GM20431 (cell line): Measurements from ENCODE around the gene EGFL7.

ENCODE experiments used
- in situ Hi-C: fragments of 300-500 bp; cut with MseI, MboI; formaldehyde crosslinking; loops from one replicate; pipeline ENCODE4 v1.15.0; 2020; ENCODE audit warnings: low sequenced_read_pairs; ENCODE audit not compliant: unreplicated experiment

EGFL7 gene

DNA sequence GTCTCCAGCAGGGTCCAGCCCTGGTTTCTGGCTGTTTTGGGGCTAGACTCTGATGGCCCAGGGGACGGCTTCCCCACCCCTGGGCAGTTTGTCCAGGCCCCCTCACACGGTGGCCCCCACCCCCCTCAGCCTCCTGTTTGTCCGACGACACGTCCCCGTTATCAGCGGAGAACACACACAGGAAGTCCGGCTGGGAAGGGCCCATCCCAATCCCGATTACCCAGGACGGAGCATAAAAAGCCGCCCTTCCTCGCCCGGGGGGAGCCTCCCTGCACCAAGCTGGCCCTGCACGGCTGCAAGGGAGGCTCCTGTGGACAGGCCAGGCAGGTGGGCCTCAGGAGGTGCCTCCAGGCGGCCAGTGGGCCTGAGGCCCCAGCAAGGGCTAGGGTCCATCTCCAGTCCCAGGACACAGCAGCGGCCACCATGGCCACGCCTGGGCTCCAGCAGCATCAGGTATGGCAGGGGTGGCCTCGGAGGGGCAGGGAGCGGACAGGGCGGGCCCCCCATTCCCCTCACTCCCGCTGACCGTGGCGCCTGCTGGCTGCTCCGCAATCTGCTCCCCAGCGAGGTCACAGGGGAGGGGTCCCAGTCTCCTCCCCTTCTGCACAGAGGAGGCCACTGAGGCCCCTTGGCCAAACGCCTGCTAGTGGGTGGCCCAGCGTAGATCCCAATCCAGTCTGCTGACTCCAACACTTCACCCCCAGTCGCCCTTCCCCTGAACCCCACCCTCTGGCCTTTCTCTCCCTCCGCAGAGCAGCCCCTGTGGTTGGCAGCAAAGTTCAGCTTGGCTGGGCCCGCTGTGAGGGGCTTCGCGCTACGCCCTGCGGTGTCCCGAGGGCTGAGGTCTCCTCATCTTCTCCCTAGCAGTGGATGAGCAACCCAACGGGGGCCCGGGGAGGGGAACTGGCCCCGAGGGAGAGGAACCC lies at the start of gene EGFL7:
EGFL7 (plus strand) TSS at position 261 of the 926 bp plus-strand sequence. CDS start 5,367 bp downstream, outside the sequence.
- in situ Hi-C loops = no loop called here

DNA sequence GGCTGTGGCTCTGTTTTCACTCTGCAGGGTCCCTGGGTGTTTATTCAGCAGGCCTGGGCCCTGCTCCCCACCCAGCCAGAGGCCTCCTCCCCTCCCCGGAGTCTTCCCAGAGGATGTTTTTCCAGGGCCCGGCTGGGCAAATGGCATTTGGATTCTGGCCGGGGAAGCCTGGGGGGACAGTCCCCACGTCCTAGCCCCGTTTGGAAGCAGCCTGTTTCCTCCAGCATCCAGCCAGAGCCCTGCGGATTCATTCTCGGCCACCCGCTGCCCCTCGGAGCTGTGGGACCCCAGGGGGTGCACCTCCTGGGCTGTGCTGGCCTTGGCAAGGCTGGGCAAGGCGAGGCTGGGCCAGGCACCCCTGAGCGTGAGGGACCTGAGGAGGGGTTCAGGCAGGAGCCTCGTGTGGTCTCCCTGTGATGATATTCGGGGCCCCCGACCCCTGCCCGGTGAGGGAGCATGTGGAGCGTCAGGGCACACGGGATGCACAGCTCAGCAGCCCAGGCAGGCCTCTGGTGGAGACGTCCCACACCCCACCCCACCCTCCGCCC lies 48.8 kb upstream of the EGFL7 start:
- in situ Hi-C loops = no loop called here

DNA sequence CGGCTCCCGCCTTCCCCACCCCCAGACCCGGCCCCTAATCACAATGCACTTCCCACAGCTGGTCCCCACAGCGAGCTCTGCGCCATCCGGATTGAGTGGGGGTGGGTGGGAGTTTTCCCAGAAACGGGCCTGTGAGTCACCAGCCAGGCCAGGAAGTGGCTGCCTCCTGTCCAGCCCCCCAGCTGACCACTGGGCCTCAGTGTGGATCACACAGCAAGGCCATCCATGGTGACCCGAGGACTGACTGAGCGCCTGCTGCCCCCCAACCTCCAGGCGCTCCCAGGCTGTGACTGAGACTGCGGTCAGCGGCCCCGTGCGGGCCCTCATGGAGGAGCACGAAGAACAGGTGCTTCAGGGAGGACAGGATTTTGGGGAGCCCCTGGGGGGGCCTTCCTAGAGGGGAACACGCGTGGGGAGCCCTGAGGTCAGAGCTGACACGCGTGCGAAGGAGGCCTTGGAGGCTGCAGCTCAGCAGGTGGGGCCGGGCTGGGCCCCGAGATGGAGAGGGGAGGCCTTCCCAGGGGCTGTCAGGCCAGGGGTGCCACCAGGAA lies 48.3 kb upstream of the EGFL7 start:
- in situ Hi-C loops = no loop called here

DNA sequence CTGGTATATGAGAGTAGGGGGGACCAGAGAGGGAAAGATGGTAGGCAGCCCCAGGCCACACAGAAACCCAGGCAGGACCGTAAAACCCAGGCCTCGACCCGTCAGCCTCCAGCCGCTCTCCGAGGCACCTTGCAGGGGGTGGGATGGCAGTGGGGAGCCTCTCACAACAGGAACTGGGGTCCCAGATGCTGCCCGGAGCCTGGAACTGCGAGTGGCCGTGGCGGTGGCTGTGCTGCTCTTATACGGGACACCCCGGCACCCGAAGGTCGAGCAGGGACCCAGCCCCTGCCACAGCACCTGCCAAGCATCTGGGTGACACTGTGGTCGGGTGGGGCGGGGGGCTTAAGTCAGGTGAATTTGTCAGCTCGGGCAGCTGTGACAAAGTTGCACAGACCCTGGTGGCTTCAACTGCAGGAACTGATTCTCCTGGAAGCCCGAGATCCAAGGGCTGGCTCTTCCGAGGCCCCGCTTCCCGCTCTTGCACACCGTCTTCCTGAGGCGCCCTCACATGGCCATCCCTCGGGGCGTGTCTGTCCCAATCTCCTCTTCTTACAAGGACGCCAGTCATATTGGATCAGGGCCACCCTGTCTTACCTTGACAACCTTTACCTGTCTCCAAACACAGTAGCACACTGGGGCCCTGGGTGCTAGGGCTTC lies 47.6 kb upstream of the EGFL7 start:
- in situ Hi-C loops = no loop called here

DNA sequence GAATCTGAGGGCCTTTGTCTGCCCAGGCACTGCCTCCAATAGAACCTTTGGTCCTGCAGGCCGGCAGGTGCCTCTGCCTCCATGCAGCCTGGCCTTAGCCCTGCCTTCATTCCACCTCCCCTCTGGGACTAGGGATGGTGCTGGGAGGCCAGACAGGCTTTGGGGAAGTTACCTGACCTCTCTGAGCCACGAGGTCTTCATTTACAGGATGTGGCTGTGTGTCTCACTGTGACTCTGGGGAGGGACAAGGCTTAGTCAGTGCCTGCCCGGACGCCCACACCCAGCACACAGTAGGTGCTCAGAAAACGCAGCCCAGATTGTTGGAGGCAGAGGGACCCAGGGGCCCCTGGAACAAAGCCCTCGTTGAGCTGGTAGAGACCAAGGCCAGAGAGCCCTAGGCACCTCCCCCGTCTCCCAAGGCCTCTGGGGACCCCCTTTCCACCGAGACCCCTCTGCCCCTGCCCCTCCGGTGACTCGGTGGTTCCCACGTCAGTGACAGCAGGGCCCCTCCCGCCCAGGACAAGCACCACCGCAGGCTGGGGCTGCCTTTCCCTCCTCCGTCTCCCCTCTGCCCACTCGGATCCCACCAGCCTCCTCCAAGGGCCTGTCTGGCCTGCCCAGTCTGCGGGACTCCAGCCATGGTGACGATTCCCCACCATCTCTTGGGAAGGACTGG lies 46.9 kb upstream of the EGFL7 start:
- in situ Hi-C loops = no loop called here

DNA sequence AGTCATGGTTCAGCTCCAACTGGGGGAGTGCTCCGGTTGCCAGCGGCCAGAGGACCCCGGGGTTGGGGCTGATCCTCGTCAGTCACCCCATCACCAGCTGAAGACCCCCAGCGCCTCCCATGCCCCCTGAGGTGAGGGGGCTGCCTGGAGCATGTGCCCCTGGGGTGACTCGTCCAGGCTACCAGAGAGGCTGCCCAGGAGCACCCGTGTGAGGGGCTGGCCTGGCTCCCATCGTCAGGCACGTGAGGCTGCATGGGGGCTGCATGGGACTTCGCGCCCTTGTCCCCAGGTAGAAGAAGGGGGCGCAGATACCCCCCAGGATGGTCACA lies 46.4 kb upstream of the EGFL7 start:
- in situ Hi-C loops = no loop called here

DNA sequence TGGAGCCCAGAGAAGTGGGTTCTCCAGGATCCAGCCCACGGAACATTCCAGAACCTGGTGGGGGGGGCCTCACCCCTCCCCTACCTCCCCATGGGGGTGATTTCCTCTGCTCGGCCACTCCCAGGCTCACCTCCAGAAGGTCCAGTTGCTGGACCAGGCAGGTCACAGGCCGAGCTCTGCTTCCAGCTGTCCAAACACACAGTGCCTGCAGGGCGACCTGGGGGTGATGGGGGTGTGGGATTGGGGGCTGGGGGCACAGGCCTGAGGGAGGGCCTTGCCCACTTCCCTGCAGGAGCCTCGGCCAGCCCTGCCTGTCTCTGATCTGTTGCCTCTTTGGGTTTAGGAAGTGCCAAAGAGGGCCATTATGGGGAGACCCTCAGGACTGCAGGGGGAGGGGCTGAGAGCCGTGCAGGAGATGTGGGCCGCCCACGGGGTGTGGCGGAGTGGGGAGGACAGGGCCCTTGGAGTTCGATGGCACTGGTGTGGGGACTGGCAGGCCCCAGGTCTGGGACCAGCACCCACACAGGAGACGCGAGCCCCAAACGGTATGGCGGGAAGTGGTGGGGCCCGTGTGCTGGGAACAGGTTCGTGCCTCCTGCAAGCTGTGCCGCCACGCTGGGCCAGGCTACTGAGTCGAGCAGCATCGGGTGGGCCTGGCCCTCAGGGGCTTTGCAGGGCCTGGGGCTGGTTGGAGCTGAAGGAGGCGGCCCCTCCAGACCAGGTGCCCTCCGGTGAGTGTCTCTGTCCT lies 45.6 kb upstream of the EGFL7 start:
- in situ Hi-C loops = no loop called here

DNA sequence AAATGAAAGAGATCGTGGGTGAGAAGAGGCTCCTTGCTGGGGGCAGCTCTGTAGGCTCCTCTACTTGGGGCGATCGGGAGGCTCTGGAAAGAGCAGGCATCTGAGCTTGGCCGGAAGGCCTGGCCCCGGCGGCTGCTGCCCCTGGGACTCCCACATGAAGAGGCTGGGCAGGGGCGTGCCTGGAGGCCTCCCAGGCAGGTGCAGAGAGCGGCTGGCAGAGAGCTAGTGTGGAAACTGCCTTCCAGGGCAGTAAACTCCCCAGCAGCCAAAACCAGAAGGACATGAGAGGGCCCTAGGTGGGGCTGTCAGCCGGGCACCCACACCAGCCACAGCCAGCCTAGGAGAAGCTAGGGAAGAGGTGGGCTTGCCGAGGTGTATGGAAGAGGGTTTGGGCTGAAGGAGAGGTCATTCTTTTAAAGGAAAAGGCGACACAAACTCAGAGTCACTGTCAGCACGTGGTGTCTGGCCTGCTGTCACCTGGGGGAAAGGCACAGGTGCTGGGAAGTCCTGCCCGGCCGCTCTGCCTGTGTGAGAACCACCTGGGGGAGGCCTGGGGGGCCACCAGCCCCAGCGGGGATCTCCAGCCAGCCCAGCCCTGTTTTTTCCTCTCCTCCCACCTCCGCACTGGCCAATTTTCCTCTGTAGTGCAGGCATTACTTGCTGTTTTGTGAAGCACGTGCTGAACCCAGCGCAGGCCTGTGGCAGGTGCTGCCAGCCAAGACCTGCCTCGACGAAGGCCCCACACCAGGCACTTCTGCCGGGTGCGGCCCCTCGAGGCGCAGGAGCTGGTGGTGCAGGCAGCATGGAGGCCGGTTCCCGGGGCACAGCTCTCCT lies 44.8 kb upstream of the EGFL7 start:
- in situ Hi-C loops = no loop called here

DNA sequence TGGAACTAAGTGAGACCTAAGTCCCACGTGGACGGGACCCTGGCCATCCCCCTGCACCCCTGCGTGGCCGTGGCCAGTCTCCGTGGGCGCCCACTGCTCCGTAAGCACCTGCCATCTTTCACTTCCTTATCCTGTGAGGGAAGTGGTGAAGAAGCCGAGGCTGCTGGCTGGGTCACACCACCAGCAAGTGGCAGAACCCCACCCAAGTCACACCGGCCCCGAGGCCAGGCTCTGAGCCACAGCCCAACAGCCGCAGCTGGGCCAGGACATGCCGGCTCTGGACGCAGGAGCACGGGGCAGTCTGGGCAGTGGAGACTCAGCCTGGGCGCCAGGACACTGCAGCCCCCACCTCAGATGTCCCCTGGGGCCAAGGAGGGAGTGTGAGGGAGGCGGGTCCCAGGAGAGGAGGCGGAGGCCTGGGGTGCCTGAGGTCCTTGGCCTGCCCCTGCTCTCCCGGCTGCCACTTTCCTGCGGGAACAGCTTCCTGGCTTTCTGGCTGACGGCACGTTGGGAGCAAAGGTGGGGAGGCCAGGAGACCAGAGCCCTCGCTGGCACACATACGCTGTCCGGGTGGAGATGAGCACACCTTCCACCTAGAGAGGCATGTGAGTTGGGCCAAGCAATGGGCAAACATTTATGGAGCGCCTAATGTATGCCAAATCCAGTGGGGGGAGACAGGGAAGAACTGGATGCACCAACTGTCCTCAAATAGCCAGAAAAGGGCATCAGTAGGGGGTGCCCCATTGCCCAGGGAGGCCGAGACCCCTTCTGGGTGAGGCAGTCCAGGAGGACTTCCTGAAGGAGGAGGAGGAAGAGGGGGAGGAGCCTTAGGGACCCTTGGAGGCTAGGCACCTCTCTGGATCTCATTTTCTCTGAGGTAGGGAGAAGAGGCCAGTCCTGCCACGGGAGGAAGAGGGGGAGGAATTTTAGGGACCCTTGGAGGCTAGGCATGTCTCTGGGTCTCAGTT lies 43.9 kb upstream of the EGFL7 start:
- in situ Hi-C loops = no loop called here

DNA sequence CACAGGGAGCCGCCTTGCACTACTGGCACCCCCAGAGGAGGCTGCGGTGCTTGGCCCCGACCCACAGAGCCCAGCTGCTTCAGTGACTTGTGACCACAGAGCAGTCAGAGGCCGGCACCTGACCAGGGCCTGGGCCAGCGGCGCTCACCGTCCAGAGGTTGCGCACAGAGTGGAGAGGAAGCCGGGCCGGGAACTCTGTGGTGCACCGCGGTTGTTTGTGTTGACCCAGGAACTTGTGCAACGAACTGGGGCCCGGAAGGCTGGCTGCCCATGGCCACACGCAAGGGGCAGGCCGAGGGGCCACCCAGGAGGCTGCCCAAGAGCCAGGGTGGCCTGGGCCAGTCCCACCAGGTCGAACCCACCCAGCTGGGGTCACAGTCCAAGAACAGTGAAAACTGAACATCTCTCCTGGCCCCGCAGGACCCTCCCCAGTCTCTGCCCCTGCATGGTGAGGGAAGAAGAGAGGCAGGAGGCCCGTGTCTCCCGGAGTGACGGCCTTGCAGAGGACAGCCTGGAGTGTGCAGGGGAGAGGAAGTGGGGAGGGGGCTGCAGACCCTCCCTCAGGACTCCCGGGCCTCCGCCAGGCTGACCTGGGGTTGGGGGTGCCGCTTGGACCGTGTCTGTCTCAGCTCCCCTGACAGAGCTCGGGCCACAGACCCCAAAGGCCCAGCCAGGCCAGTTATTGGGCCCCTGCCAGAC lies 42.8 kb upstream of the EGFL7 start:
- in situ Hi-C loops = loop anchor here (5.0 kb wide), 1 partner anchor 128 kb away; no protein-coding TSS in a partner anchor

DNA sequence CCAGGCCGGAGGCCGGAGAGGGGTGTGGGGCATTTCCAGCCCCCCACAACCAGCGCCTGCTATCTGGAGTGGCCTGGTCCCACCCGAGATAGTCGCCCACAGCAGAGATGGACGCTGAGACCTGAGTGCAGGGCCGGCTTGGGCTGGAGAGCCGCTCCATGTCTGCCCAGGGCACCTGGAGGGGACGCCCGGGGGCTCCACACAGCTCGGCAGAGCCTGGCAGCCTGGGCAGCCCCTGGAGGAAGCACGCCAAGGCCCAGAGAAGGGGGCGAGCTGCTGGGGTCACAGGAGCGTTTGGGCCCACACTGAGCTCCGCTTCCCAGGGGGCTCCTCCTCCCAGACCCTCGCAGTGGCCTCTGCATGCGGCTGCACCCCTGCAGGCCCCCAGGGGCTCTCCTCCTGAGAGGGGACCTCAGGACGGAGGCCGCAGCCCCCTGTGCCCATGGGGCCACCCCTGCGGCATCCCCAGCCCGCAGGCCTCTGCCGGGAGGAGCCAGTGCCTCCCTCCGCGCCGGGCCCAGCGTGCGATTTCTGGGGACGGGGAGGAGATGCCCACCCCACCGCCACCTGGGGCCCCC lies 42.2 kb upstream of the EGFL7 start:
- in situ Hi-C loops = loop anchor here (5.0 kb wide), 1 partner anchor 128 kb away; no protein-coding TSS in a partner anchor

DNA sequence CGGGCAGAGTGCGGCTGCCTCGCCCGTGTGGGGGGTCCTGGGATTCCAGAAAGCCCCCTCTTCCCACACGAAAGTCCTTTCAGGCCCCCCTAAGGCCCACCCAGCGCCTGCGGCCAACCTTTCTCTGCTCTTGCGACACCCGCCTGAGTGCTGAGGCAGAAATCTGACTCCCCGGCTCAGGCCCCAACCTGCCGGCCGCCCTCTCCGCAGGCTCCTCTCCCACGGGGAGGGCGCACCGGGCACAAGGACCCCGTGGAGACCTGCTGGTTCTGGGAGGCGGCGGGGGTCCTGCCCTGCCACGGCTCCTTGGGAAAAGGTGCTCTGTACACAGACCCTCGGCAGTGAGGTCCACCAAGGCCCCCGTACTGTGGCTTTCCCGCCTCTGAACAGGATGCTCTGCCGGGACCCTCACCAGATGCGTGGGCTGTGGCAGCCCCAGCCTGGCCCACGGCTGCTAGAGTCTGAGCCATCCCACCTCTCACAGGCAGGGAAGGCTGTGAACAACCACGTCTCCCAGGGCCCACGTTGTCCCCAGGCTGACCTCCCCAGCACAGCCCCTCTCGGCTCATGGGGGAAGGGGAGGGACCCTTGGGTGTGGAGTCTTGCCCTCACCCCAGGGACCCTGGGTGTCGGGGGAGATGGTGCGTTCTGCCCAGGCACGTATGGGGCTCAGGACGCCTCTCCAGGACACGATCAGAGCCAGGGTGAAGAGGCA lies 41.5 kb upstream of the EGFL7 start:
- in situ Hi-C loops = loop anchor here (5.0 kb wide), 1 partner anchor 129 kb away; no protein-coding TSS in a partner anchor

DNA sequence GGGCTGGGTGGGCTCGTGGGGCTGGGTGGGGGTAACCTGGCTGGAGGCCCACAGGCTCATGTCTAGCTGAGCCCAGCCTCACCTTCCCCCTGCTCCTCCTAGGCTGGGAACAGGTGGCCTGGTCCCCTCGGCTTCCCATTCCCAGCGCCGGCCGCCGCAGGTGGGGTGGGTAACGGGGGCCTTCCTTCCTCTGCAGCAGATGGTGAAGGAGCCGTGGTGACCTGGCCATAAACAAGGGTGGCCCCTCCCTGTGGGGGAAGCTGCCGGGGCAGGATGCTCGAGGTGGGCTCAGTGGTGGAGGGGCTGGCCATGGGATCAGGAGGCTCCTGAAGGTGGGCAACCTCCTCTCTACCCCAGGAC lies 41.0 kb upstream of the EGFL7 start:
- in situ Hi-C loops = loop anchor here (5.0 kb wide), 1 partner anchor 129 kb away; no protein-coding TSS in a partner anchor

DNA sequence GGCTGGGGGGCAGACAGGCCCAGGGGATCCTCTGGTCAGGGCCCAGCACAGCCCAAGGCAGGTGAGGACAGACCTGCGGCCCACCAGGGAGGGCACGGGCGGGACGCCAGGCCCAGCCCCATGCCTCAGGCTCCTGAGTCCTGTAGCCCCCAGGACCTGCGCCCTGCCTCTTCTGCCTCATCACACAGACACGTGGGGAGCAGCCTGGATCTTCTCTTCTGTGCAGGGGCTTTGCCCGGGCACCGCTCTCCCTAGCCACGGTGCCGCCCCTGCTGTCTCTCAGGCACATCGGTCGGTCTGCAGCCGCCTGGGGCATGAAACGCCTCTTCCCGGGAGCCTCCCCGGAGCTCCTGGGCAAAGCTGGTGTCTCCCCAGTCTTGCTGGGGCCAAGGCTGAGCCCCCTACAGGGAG lies 40.2 kb upstream of the EGFL7 start:
- in situ Hi-C loops = loop anchor here (5.0 kb wide), 1 partner anchor 130 kb away; no protein-coding TSS in a partner anchor

DNA sequence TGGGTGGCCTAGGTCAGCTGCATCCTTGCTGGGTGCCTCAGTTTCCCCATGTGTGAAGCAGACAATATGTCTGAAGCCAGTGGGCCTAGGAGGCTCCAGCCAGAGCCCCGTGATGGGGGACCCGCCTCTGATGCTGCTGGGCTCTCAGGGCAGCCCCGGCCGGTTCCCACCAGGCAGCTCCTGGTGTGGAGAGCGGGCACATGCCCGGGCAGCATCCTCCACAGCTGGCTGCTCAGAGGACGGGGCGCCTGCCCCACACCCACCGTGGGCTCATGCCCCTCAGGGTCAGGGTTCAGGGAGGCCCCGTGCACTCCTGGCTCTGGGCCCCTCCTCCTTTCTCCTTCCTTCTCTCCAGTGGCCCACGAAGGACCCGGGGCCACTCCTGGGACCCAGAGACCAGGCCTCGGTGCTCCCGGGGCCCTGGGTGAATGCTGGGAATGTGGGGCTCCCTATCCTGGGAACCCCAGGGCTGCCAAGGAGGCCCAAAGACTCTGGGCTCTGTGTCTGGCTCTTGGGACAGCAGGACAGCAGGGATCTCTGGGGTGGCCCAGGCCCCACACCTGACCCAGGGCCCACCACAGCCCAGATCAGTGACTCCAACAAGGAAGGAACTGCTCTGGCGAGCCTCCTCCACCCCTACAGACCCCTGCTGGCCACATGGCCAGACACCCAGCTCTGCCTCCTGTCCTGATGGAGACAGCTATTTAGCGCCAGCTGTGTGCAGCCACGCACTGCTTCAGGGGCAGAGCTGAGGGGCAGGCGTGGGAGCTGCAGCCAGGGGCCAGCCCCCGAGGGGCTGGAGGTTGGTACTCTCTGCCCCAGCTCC lies 39.5 kb upstream of the EGFL7 start:
- in situ Hi-C loops = loop anchor here (5.0 kb wide), 1 partner anchor 131 kb away; no protein-coding TSS in a partner anchor
